ENCODE results near the gene GRIK5. TPM values are rescaled to one million over a fixed set of nuclear protein-coding genes. Genes with fewer than 3 reads are reported as not detected.

GRIK5 gene
- total and polyA plus RNA-seq, 2 of the 8 experiments (the other 6 are each of a cell fraction or from before 2014, with no cell fraction given) = 17.8 to 42.9 TPM

DNA sequence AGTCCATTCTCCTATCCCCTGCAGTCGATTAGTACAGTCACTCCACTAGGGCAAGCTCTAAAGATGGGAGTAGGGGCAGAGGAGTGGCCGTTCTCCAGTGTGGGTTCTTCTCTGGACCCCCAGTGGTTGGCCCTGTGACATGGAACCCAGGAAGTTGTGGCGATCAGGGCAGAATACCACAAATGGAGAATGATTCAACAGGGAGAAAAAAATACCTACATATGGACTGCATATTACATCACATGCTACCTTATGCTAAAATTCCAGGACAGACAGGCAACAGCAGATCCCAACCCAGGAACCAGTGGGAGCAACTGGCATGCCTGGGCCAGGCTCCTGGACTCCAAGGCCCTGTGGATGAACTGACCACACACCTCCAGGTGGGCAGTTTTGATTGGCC lies 41.8 kb upstream of the GRIK5 start (continued):
- TF ChIP-seq, protein P1, sequence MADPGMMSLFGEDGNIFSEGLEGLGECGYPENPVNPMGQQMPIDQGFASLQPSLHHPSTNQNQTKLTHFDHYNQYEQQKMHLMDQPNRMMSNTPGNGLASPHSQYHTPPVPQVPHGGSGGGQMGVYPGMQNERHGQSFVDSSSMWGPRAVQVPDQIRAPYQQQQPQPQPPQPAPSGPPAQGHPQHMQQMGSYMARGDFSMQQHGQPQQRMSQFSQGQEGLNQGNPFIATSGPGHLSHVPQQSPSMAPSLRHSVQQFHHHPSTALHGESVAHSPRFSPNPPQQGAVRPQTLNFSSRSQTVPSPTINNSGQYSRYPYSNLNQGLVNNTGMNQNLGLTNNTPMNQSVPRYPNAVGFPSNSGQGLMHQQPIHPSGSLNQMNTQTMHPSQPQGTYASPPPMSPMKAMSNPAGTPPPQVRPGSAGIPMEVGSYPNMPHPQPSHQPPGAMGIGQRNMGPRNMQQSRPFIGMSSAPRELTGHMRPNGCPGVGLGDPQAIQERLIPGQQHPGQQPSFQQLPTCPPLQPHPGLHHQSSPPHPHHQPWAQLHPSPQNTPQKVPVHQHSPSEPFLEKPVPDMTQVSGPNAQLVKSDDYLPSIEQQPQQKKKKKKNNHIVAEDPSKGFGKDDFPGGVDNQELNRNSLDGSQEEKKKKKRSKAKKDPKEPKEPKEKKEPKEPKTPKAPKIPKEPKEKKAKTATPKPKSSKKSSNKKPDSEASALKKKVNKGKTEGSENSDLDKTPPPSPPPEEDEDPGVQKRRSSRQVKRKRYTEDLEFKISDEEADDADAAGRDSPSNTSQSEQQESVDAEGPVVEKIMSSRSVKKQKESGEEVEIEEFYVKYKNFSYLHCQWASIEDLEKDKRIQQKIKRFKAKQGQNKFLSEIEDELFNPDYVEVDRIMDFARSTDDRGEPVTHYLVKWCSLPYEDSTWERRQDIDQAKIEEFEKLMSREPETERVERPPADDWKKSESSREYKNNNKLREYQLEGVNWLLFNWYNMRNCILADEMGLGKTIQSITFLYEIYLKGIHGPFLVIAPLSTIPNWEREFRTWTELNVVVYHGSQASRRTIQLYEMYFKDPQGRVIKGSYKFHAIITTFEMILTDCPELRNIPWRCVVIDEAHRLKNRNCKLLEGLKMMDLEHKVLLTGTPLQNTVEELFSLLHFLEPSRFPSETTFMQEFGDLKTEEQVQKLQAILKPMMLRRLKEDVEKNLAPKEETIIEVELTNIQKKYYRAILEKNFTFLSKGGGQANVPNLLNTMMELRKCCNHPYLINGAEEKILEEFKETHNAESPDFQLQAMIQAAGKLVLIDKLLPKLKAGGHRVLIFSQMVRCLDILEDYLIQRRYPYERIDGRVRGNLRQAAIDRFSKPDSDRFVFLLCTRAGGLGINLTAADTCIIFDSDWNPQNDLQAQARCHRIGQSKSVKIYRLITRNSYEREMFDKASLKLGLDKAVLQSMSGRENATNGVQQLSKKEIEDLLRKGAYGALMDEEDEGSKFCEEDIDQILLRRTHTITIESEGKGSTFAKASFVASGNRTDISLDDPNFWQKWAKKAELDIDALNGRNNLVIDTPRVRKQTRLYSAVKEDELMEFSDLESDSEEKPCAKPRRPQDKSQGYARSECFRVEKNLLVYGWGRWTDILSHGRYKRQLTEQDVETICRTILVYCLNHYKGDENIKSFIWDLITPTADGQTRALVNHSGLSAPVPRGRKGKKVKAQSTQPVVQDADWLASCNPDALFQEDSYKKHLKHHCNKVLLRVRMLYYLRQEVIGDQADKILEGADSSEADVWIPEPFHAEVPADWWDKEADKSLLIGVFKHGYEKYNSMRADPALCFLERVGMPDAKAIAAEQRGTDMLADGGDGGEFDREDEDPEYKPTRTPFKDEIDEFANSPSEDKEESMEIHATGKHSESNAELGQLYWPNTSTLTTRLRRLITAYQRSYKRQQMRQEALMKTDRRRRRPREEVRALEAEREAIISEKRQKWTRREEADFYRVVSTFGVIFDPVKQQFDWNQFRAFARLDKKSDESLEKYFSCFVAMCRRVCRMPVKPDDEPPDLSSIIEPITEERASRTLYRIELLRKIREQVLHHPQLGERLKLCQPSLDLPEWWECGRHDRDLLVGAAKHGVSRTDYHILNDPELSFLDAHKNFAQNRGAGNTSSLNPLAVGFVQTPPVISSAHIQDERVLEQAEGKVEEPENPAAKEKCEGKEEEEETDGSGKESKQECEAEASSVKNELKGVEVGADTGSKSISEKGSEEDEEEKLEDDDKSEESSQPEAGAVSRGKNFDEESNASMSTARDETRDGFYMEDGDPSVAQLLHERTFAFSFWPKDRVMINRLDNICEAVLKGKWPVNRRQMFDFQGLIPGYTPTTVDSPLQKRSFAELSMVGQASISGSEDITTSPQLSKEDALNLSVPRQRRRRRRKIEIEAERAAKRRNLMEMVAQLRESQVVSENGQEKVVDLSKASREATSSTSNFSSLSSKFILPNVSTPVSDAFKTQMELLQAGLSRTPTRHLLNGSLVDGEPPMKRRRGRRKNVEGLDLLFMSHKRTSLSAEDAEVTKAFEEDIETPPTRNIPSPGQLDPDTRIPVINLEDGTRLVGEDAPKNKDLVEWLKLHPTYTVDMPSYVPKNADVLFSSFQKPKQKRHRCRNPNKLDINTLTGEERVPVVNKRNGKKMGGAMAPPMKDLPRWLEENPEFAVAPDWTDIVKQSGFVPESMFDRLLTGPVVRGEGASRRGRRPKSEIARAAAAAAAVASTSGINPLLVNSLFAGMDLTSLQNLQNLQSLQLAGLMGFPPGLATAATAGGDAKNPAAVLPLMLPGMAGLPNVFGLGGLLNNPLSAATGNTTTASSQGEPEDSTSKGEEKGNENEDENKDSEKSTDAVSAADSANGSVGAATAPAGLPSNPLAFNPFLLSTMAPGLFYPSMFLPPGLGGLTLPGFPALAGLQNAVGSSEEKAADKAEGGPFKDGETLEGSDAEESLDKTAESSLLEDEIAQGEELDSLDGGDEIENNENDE (IDR thresholded peaks at IDR 0.05; ENCODE audit: insufficient replicate concordance, low read length) = no peak
- TF ChIP-seq POLR2AphosphoS5 (IDR thresholded peaks at IDR 0.05; ENCODE audit: low read depth, low read length) (no peak), NRF1 (IDR thresholded peaks at IDR 0.05; ENCODE audit: low read depth, low read length) (no peak), SIRT6 (IDR thresholded peaks at IDR 0.05; ENCODE audit: low read length) (no peak), TAF7 (optimal IDR thresholded peaks at IDR 0.05; ENCODE audit: borderline replicate concordance, low read depth, low read length) (no peak), SAP30 (IDR thresholded peaks at IDR 0.05; ENCODE audit: insufficient read depth, insufficient replicate concordance, low read length) (no peak), SIN3A (conservative IDR thresholded peaks at IDR 0.05 in 1 of 2, IDR thresholded peaks at IDR 0.05 in 1 of 2; ENCODE audit: low read depth in 1 of 2, low read length in 2 of 2) (no peak)
- TF ChIP-seq, protein P2, sequence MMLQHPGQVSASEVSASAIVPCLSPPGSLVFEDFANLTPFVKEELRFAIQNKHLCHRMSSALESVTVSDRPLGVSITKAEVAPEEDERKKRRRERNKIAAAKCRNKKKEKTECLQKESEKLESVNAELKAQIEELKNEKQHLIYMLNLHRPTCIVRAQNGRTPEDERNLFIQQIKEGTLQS (IDR thresholded peaks at IDR 0.05; ENCODE audit: insufficient read depth, low read depth, low read length) = no peak
